Activated B cell treated with CpG ODN at 0.5 μM for 24 hours (primary cell): ENCODE measurements around the gene MED12L. TPM values are rescaled to one million over a fixed set of nuclear protein-coding genes. Genes with fewer than 3 reads are reported as not detected.

Experiments used
- ATAC-seq: fragments of 200-7000 bp; cut with Tn5 transposase; one replicate; pipeline ENCODE4 v1.10.0; 2021; ENCODE audit warnings: low read depth, mild to moderate bottlenecking, moderate library complexity
- CTCF ChIA-PET: fragments of 350-600 bp; sonication (Branson Sonifier 250); formaldehyde crosslinking; loops from one replicate; lab custom pipeline; 2021; ENCODE audit warnings: antibody characterized with exemption; lab: Charles Lee
- POLR2A ChIA-PET: fragments of 350-600 bp; sonication (Branson Sonifier 250); formaldehyde crosslinking; loops from one replicate; lab custom pipeline; 2021; ENCODE audit warnings: antibody characterized with exemption; lab: Charles Lee
- DNase-seq: peaks from one replicate; pipeline ENCODE4 v3.0.0; 2022
- H3K27ac Mint-ChIP-seq: one replicate; pipeline ENCODE4 v1.8.0; 2020; ENCODE audit warnings: mixed read lengths
- H3K27me3 Mint-ChIP-seq: one replicate; pipeline ENCODE4 v1.8.0; 2021; ENCODE audit warnings: mixed read lengths
- H3K36me3 Mint-ChIP-seq: one replicate; pipeline ENCODE4 v1.8.0; 2021; ENCODE audit warnings: low read depth, mixed read lengths
- H3K4me1 Mint-ChIP-seq: one replicate; pipeline ENCODE4 v1.8.0; 2021; ENCODE audit warnings: mixed read lengths
- H3K4me3 Mint-ChIP-seq: one replicate; pipeline ENCODE4 v1.8.0; 2020; ENCODE audit warnings: mild to moderate bottlenecking, mixed read lengths
- H3K9me3 Mint-ChIP-seq: one replicate; pipeline ENCODE4 v1.8.0; 2020; ENCODE audit warnings: mixed read lengths
- intact Hi-C: fragments of 100-400 bp; cut with micrococcal nuclease; formaldehyde crosslinking; loops from one replicate; pipeline ENCODE4 v1.15.1; 2024
- total RNA-seq: library from RNA; stranded (reverse); gene quantifications from 2 replicates; pipeline ENCODE4 v1.2.3, GENCODE V29; 2022
- TF ChIP-seq, protein P1 (sequence below): fragments of 200-600 bp; IDR thresholded peaks from one replicate; pipeline ENCODE4 v1.8.0; 2022; ENCODE audit warnings: antibody characterized with exemption, mild to moderate bottlenecking

MED12L gene
- total RNA-seq, 1 donor from 2014 or later: 1.5 TPM

DNA sequence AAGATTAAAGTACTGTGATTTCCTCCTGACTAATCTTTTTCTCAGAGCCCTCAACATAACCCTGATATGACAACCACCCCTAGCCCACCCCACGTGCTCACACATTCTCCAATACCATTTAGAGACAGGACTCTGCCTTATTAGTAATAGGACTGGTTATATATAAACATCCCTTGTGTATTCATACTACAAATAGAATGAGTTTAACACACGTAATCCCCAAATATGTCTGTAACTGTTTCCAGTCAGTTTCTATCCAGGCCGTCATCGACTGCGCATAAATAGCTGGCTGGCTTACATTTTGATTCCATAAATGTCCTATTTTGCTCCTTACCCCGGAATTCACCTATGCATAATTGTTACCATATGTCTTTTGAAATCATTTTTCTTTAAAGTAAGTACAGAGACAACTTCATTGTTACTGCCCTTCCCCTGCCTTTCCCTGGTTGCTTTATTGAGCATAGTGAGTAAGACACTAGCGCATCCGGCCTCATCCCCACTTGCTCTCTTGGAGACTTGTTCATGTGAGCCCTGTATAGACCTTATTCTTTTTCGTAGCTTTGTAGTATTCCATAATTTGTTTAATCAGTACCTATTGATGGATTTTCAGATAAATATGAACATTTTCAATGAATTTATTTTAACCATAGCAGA lies 196.3 kb downstream of the MED12L start:
- peaks cover 38% of the 10 kb centered on the region for H3K4me1 Mint-ChIP-seq
- TF ChIP-seq, protein P1, sequence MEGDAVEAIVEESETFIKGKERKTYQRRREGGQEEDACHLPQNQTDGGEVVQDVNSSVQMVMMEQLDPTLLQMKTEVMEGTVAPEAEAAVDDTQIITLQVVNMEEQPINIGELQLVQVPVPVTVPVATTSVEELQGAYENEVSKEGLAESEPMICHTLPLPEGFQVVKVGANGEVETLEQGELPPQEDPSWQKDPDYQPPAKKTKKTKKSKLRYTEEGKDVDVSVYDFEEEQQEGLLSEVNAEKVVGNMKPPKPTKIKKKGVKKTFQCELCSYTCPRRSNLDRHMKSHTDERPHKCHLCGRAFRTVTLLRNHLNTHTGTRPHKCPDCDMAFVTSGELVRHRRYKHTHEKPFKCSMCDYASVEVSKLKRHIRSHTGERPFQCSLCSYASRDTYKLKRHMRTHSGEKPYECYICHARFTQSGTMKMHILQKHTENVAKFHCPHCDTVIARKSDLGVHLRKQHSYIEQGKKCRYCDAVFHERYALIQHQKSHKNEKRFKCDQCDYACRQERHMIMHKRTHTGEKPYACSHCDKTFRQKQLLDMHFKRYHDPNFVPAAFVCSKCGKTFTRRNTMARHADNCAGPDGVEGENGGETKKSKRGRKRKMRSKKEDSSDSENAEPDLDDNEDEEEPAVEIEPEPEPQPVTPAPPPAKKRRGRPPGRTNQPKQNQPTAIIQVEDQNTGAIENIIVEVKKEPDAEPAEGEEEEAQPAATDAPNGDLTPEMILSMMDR: no peak
- H3K27me3 Mint-ChIP-seq: no peaks in the 10 kb centered on the region
- intact Hi-C loops: no loop called here
- no peak overlapping the region for H3K4me3 Mint-ChIP-seq
- no peaks in the 10 kb centered on the region for H3K36me3 Mint-ChIP-seq
- H3K9me3 Mint-ChIP-seq: no peaks in the 10 kb centered on the region
- DNase-seq (no peak), ATAC-seq (no peak)
- ChIA-PET POLR2A (no interaction called here), CTCF (interaction anchor here (0.7 to 9.6 kb wide), 10 partner anchors 15 to 356 kb away, joined by 3 to 237 read pairs (median 4); no protein-coding TSS in a partner anchor)
- H3K27ac Mint-ChIP-seq: no peak overlapping the region

DNA sequence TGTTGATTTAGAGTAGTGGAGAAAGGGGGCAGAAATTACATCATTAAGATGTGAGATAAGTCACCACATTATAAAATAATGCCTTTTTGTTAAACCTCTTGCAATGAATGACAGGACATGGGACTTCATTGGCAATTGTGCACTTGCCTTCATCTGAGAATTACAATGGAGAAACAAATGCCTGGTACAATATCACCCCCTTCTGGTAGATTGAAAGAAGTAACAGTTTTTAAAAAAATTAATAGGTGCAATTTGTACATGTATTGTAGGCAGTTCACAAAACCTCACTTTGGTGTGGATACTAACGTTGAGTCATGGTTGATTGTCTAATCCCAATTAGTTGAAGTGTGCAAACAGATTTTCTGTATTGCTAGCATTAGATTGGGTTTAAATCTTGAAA lies 197.5 kb downstream of the MED12L start:
- CTCF ChIA-PET: interaction anchor here (0.6 to 9.6 kb wide), 11 partner anchors 16 to 357 kb away, joined by 3 to 237 read pairs (median 4); no protein-coding TSS in a partner anchor
- intact Hi-C loops: loop anchor here (1.0 kb wide), 5 partner anchors 56 to 755 kb away; no protein-coding TSS in a partner anchor
- TF ChIP-seq, protein P1: peak; percentile 78
- H3K27ac Mint-ChIP-seq: no peak overlapping the region
- POLR2A ChIA-PET: no interaction called here
- ATAC-seq (peak; percentile 38), DNase-seq (no peak)
- peaks cover 30% of the 10 kb centered on the region for H3K4me1 Mint-ChIP-seq
- H3K9me3 Mint-ChIP-seq: no peaks in the 10 kb centered on the region
- no peaks in the 10 kb centered on the region for H3K27me3 Mint-ChIP-seq
- no peaks in the 10 kb centered on the region for H3K36me3 Mint-ChIP-seq
- no peak overlapping the region for H3K4me3 Mint-ChIP-seq

DNA sequence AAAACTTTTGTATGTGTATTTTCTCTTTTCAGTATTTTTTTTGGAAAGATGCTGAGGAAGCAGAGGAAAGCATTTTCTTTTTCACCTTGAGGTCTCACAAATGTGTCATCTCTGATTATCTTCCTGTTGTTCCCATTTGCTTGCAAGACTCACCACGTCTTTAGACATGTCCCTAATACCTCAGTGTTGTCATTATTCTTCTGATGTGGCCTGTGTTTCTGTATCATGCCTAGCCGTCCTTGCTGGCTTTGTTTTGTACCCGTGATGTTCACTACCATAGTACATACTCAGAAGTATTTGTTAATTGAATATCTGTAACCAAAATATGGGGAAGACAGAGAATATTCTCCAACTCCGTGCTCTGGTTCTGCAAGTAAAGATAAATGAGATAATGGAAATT lies 197.9 kb downstream of the MED12L start:
- H3K4me1 Mint-ChIP-seq: peaks cover 25% of the 10 kb centered on the region
- ChIA-PET CTCF (interaction anchor here (0.9 to 9.6 kb wide), 8 partner anchors 17 to 115 kb away, joined by 3 to 237 read pairs (median 17); no protein-coding TSS in a partner anchor), POLR2A (no interaction called here)
- no peaks in the 10 kb centered on the region for H3K27me3 Mint-ChIP-seq
- TF ChIP-seq, protein P1: no peak
- no peak for DNase-seq
- H3K36me3 Mint-ChIP-seq: no peaks in the 10 kb centered on the region
- no peak overlapping the region for H3K4me3 Mint-ChIP-seq
- intact Hi-C loops: loop anchor here (1.0 kb wide), 5 partner anchors 56 to 755 kb away; no protein-coding TSS in a partner anchor
- H3K9me3 Mint-ChIP-seq: no peaks in the 10 kb centered on the region
- ATAC-seq: no peak
- no peak overlapping the region for H3K27ac Mint-ChIP-seq

DNA sequence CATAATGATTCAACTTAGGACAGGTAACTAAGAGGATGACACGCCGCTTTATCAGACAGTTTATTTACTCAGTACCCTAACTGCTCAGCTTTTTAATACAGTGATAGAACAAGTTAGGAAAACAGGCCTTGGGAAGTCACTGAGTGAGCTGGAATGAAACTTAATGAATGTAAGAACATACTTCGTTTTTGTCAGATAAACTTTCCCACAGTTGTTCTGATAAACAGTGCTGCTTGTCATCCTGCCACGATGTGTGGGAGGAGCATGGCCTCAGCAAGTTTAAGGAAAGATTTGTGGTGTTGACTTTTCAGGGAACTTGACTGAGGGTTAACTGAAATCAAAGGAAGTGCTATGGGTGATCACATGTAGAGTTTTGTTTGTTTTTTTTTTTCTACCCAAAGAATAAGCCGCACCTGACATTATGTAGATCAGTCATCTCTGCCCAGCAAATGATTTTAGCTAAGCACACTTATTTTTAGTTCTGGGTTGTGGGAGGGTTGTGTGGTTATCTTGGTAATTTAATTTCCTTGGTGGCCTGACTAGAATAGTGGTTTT lies 198.5 kb downstream of the MED12L start:
- TF ChIP-seq, protein P1: no peak
- no peak for ATAC-seq
- Mint-ChIP-seq H3K36me3 (no peaks in the 10 kb centered on the region), H3K9me3 (no peaks in the 10 kb centered on the region), H3K27me3 (no peaks in the 10 kb centered on the region), H3K4me3 (no peak overlapping the region), H3K4me1 (peaks cover 19% of the 10 kb centered on the region), H3K27ac (no peak overlapping the region)
- ChIA-PET POLR2A (no interaction called here), CTCF (interaction anchor here (0.9 to 5.4 kb wide), 4 partner anchors 54 to 116 kb away, joined by 4 to 46 read pairs (median 11); no protein-coding TSS in a partner anchor)
- intact Hi-C loops: loop anchor here (1.0 kb wide), 5 partner anchors 57 to 756 kb away; no protein-coding TSS in a partner anchor
- DNase-seq: no peak

DNA sequence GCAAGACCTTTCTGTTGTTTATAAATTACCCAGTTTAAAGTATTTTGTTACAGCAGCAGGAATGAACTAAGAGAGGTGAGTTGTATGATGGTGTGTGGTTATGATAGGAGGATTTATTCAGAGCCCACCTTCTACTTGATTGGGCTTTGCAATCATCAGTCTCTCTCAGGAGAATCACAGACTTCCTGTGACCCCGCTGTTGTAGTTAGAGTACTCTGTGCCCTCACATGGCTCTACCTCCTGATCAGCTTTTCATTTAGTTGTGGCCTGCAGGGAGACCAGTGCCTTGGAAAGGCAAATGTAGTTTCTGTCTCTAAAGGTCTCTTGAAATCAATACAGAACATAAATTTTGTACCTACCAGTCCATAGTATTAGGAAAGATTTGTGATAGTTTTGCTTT lies 200.5 kb downstream of the MED12L start:
- POLR2A ChIA-PET: no interaction called here
- Mint-ChIP-seq H3K9me3 (no peaks in the 10 kb centered on the region), H3K4me1 (peaks cover 3% of the 10 kb centered on the region), H3K4me3 (no peak overlapping the region), H3K36me3 (no peaks in the 10 kb centered on the region), H3K27ac (no peak overlapping the region), H3K27me3 (no peaks in the 10 kb centered on the region)
- intact Hi-C loops: no loop called here
- no peak for DNase-seq
- no peak for ATAC-seq
- TF ChIP-seq, protein P1: no peak
- CTCF ChIA-PET: interaction anchor here (1.0 to 5.4 kb wide), 4 partner anchors 58 to 129 kb away, joined by 3 to 46 read pairs (median 10); no protein-coding TSS in a partner anchor
